ENCODE data around the gene CMSS1.
A peak's percentile ranks its signal among the peaks of the same experiment; 100 is the strongest.

Gene CMSS1

GRCh38 chr3:99855900-99856299 is 38.2 kb downstream of the CMSS1 start:
- no peak for DNase-seq

GRCh38 chr3:99856437-99857220 is 39.0 kb downstream of the CMSS1 start:
- no peak for DNase-seq

GRCh38 chr3:99857278-99857677 is 39.6 kb downstream of the CMSS1 start:
- DNase-seq, result no peak

GRCh38 chr3:99858469-99858868 is 40.8 kb downstream of the CMSS1 start:
- no peak for DNase-seq

GRCh38 chr3:99859825-99860224 is 42.2 kb downstream of the CMSS1 start:
- no peak for DNase-seq

GRCh38 chr3:99861216-99861615 is 43.6 kb downstream of the CMSS1 start:
- DNase-seq, result no peak

GRCh38 chr3:99862208-99862607 is 44.5 kb downstream of the CMSS1 start:
- DNase-seq, result no peak

- no peak for DNase-seq
These were observed 45.3 kb downstream of the CMSS1 start for GRCh38 chr3:99863002-99863401.

- DNase-seq, result no peak
These were observed 45.9 kb downstream of the CMSS1 start for GRCh38 chr3:99863588-99863987.

- DNase-seq, result no peak
These were observed 46.6 kb downstream of the CMSS1 start for GRCh38 chr3:99864289-99864688.

GRCh38 chr3:99865321-99865720 is 47.7 kb downstream of the CMSS1 start:
- DNase-seq, result no peak

- DNase-seq, result no peak
These were observed 48.6 kb downstream of the CMSS1 start for GRCh38 chr3:99866261-99866761.

GRCh38 chr3:99867594-99868310 is 50.1 kb downstream of the CMSS1 start:
- DNase-seq, result no peak

- peak; percentile 8 for DNase-seq
These were observed 50.6 kb downstream of the CMSS1 start for GRCh38 chr3:99868311-99868646.

GRCh38 chr3:99869621-99870020 is 52.0 kb downstream of the CMSS1 start:
- DNase-seq, result no peak

- DNase-seq, result no peak
These were observed 53.0 kb downstream of the CMSS1 start for GRCh38 chr3:99870712-99871111.

- no peak for DNase-seq
These were observed 53.8 kb downstream of the CMSS1 start for GRCh38 chr3:99871231-99872045.

GRCh38 chr3:99872923-99873254 is 55.2 kb downstream of the CMSS1 start:
- no peak for DNase-seq

GRCh38 chr3:99873269-99874102 is 55.8 kb downstream of the CMSS1 start:
- no peak for DNase-seq

GRCh38 chr3:99874237-99875002 is 56.8 kb downstream of the CMSS1 start:
- no peak for DNase-seq

- DNase-seq, result no peak
These were observed 57.9 kb downstream of the CMSS1 start for GRCh38 chr3:99875581-99875928.

Data from central memory CD4-positive, alpha-beta T cell (primary cell).